Measurements from ENCODE around the gene PYGB.
"Not testable (repeated sequence)": the region's sequence is repeated elsewhere in the genome, so short reads cannot be mapped to it uniquely, and the experiment has no call there.

Gene PYGB

DNA sequence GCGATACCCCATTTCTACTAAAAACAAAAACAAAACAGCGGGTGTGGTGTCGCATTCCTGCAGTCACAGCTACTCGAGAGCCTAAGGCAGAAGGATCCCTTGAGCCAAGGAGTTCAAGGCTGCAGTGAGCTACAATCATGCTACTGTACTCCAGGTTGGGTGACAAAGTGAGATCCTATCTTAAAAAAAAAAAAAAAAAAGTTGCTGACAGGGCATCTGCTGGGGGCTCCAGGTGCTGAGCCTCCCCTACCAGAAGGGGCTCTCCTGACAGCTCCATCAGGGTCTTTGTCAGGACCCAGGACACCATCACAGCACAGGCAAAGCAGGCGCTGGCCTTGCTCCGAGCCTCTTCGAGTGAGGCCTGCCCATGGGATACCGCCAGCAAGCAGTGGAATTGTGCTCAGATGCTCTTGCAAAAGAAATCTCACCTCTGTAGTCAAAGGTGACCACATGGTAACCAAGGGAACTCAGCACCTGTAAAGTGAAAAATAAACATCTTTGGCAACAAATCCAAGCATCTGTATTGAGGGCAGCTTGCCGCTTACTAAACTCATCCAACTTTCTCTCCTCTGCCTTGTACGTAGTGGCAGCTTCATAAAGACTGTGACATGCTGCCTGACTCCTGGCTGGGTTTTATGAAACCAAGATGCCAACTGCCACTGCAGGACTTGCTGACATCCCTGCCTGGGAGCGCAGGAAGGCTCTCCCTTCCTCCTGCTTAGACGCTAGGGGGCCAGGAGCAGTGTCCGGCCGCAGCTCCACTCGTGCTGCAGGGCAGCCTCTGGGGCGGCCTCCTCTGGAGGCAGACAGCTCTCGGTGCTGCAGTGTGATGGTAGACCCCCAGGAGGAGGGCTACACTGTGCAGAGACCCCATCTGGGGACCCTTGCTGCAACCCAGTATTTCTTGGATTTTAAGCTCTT, 66.9 kb downstream of the PYGB start:
- DNase-seq (ENCODE audit: low read depth in 2 of 2) = no peak

DNA sequence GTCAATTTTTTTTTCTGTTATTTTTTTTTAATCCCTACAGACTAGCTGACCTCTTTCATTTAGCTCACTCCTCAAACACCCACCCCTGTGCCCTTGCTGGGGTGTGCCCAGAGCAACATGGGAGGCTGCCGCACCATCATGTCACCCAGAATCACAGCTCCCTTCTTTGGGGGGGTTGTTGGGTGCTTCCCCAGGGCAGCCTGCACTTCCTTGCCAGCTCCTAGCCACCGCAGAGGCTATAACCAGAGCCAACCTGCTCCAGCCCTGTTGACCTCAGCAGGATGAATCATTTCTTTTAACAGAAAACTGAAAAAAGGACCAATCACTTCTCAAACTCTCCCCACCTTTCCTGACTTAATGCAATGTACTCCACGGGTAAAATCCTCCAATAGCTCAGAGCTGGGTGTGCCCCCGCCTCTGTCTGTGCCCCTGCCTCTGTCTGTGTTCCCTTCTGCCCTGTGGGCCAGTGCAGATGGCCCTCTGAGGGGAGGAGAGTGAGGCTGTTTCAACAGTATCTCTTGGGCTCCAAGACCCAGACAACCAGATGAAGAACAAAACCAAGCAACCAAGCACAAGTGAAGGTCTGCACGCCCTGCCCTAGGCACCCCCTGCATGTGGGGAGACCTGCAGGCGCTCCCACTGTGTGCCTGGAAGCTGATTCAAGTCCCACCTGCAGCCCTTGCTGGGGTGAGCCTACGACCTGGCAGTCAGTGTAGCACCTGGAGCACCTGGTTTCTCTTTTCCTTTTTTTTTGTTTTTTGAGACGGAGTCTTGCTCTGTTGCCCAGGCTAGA, 67.7 kb downstream of the PYGB start:
- no peak for DNase-seq (ENCODE audit: low read depth in 2 of 2)

DNA sequence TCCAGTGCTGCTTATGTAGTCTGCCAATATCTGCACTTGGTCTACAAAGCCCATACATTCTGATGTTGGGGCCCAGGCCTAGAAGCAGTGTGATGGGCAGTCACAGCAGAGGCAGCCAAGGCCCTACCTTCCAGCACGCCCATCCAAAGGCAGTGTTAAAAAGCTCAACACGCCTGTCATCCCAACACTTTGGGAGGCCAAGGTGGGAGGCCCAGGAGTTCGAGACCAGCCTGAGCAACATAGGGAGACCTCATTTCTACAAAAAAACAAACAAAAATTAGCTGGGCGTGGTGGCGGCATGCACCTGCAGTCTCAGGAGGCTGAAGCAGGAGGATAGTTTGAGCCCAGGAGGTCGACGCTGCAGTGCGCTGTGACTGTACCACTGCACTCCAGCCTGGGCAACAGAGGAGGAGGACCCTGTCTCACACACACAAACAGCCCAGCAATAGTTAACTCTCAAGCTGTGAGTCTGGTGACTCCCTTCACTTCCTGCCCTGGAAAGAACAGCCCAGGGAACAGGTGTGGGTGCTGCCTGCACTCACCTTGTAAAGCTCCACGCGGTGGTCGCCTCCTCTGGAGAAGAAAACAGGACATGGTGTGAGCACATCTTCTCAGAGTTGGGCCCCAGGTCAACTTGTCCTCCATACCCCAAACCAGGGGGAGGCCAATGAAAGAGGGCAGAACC, 68.8 kb downstream of the PYGB start:
- no peak for DNase-seq (ENCODE audit: low read depth in 2 of 2)

DNA sequence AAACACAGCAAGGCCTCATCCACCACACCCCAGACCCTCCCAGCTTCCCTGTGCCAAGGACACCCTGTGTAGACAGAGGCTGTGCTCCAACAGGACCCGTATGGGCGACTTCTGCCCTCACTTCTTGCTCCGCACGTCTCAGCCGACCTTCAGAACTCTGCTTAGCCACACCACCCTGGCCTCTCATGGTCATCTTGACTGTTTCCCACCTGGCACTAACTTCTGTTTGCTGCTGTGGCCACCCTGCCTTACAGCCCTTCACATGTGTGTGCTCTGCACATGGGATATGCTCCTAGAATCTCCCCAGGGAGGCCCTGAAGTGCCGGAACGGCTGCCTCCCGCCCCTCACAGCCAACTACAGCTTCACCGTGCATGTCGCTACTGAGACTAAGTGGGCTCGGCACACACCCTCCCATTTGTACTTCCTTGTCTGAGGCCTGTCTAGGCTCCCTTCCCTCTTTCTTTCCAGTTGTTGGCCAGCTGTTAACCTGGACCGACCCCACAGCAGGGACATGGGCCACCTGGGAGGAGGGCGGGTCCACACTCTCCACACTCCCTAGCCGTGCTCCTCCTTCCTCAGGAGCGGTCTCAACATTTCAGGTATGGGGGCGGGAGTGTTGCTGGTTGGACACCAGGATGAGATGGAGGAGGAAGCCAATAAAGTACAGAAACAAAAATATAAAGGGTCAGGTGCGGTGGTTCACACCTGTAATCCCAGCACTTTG, 69.6 kb downstream of the PYGB start:
- DNase-seq (ENCODE audit: low read depth in 2 of 2) = no peak

DNA sequence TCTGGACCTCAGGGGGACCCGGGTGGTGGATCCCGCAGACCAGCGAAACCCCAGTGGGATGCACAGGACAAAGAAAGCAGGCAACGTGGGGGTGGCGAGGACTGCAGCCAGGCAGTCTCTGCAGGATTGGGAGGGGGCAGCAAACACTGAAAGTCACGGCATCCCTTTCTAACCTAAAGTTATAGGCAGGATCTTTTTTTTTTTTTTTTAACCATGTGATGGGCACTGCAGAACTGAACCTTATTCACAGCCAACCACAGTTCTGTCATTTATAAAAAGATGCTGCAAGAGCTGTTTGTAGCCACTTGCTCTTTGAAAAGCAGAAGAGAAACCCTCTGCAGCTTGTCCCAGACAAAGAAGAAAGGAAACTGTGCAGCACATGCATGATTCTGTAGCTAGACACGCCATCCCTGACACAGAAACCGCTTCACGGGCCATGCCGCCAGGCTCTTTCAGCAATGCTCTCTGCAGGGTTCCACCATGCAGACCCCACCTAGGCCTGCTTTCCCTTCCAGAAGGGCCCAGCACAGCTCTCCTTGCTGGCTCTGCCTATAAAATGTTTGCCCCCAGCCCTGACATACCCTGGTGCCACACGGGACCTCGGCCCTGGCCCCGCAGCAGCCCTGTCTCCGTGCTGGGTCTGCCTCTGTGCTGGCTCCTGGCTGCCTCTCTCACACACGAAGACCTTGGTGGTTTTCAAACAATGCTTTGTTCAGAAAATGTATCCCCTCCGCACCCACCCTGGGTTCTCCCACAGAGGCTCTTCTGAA, 70.8 kb downstream of the PYGB start:
- DNase-seq (ENCODE audit: low read depth in 2 of 2) = no peak

DNA sequence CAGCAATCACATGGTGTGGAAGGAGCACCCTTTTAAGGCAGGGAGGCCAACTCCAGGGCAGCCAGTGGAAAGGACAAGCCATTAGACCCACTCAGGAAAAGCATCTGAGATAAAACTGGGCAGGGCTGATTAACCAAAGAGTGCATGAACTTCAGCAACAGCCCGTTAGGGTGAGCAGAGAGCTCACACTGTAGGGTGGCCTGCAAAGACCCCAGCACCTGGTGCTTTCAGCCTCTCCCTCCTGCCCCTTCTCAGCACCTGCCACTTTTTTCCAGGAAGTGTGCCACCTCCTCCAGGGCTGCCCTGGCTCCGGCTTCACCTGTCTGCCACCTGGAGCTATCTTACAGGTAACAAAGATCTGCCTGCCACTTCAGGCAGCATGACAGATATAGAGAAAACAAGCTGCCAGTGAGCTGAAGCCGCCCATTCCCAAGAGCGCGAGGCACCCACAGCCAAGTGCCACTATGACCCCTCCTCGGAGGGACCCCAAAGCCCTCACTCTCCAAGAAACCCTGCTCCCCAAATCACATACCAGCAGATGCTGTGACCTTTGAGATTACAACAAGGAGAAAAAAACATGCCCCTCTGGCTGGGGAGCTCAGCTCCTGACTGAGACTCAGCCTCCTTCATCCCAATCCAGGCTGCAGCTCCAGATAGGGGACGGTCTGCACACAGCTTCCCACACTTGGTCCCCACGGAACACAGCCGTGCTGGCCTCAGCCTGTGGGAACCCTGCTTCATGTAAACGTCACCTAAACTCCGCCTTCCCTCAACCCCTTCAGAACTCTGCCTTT, 71.6 kb downstream of the PYGB start:
- DNase-seq (ENCODE audit: low read depth in 2 of 2) = no peak

DNA sequence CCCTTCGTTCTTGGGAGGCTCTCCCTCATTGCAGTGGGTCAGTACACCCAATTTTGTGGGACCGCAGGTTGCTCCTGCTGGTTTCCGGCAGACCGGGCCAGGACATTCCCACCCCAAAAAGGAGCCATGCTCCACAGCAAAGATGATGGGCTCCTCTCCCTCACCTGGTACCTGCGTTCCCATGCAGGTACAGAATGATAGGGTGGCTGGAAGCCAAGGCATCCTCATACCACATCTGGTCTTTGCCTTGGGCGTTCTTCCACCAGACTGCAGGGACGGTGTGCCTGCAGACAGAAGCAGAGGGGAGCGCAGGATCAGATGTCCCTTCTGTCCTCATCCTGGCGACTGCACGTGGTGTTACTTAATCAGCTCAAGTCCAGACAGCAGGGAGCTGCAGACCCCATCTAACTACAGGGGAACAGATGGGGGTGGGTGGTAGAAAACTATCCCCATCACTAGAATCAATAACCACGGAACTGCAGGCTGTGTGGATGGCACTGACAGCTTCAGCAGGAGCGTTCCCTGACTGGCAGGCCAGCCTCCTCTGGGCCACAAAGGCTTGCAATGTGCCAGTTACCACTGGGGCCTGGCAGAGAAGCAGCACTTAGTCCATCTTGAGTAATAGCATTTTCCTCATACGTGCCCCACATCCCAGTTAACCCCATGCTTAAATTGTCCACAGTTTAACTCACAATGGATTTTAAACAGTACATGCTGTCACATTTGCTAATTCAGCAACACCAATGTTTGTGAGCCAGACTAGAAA, 72.3 kb downstream of the PYGB start:
- DNase-seq (ENCODE audit: low read depth in 2 of 2) = no peak

DNA sequence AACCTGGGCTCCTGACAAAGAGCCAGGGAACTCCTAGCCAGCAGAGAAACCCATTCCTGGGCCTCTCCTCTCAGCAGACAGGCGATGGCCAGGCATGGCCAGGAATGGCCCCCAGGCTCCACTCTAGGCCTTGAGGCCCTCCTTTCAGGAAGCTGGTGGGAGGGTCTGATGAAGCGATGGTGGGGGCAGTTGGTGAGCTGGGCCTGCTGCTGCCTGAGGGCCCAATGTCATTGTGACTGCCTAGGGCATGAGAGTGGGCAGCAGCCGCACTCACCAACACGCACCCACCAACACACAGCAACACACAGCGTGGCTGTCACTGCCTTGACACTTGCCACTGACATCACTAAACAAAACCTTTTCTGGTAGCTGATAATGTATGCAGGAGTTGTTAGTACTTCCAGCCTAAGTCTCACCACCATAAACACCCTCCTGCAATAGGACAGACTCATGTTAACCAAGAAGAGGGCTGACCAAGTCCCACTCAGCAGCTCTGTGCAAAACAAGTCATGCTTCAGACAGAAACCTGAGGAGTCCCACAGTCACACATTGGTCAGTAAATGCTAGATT, 73.5 kb downstream of the PYGB start:
- no peak for DNase-seq (ENCODE audit: low read depth in 2 of 2)

DNA sequence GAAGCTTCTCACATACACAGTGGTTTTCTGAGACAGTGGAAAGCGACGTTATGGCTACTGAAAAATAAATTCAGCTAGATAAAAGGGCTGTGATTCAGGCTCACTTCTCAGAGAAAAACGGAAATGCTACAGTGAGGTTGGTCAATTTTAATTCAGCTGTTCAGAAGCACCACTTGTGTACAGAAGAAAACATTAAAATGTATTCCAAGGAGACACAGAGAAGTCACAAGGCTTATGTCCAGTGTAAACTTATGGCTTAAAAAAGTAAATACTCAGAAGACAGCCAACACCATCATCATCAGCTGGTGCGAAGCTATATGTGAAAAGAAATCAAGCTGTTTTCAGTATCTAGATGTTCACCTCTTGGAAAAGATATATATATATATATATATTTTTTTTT, 74.1 kb downstream of the PYGB start:
- DNase-seq (ENCODE audit: low read depth in 2 of 2) = no peak

DNA sequence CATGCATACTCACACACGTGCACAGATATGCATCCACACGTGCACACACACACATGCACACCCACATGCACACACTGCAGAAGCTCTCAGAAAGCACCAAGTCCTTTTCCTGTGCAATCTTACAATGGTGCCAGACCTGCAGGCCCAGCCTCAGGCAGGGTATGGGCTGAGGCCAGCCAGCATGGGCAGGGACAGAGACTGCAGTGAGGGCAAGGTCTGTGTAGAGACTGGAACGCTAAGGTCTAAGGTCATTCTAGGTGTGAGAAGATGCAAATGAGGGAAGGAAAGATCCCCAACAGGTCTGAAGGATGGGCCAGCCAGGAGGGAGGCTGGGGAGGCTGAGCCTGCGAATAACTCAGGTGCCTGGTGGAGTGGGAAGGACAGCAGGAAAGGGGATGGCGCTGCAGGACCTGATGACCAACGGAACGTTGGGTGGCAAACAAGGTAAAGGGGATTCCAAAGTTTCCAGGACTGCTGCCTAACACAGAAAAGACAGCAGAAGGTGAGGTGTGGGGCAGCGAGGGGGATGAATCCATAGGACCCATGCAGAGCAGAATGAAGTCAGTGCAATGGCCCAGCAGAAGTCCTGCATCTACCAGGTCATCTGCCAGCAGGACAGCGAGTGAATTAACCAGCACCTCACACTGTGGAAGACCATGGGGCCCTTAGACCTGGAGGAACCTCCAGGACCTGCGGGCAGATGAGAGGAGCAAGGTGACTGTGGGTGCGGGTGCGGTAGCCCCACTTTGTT, 75.8 kb downstream of the PYGB start:
- DNase-seq (ENCODE audit: low read depth in 2 of 2) = no peak

DNA sequence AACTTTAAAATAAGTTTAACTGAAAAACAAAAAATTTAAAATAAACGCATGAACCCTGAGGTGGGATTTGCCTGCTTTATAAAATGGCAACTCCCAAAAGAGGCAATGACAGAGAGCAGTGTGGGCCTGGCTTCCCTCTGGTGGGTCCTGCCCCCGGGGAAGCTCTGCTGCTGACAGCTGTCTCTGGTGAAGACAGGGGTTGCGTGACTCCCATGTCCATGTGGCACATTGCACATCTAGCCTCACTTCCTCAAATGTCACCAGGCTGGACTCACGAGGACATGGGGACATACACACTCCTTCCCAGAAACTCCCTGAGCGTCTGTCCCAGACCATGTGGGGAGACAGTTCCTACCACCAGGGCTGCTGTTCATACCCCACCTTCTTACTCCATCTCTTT, 76.5 kb downstream of the PYGB start:
- DNase-seq (ENCODE audit: low read depth in 2 of 2) = no peak

DNA sequence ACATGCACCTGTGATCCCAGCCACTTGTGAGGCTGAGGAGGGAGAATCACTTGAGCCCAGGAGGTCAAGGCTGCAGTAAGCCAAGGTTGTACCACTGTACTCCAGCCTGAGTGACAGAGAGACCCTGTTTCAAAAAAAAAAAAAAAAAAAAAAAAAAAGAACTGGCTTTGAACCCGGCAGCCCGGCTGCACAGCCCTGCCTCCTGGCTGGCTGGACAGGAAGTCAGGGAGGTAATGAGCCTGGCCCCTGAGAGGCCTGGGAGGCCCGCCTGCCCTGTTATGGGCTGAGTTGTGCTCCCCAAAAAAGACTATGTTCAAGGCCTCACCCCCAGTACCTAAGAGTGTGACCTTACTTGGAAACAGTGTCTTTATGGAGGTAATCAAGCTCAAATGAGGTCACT, 77.2 kb downstream of the PYGB start:
- no peak for DNase-seq (ENCODE audit: low read depth in 2 of 2)

DNA sequence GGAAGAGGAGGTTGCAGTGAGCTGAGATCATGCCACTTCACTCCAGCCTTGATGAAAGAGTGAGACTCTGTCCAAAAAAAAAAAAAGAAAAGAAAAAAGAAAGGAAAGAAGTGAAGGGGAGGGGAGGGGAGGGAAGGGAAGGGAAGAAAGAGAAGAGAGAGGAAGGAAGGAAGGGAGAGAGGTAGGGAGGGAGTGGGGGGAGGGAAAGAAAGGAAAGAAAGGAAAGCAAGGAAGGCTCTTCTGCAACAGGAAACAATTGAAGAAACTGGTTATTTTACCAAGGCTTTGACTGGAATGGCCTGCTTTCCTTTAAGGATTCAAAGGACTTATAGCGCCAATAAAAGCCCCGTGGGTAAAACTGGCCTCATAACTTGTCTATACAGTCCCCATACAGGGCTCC, 78.1 kb downstream of the PYGB start:
- DNase-seq (ENCODE audit: low read depth in 2 of 2) = no peak

DNA sequence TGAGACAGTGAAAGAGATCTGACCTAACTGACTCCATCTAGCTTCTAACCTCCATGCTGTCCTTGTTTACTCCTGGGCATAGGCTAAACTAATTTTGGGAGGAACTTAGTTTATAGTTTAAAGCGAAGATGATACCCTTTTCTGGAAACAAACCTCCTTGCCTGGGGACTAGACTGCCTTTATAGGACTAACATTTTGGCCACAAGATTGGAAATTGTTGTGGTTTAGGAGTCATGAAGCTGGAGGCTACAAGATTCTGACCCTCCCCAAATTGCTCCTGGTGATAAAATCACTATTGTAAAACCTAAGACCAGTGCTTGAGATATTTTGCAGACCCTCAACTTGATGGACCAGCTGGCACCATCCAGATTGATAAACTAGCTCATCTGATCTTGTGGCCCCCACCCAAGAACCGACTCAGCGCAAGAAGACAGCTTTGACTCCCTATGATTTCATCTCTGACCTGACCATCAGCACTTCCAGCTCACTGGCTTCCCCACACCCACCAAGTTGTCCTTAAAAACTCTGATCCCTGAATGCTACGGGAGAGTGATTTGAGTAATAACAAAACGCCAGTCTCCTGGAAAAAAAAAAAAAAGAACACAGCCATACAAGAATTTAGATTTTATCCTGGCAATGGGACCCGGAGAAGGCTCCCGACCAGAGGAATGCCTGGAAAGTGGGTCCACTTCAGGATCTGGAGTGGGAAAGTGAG, 79.8 kb downstream of the PYGB start:
- no peak for DNase-seq (ENCODE audit: low read depth in 2 of 2)

DNA sequence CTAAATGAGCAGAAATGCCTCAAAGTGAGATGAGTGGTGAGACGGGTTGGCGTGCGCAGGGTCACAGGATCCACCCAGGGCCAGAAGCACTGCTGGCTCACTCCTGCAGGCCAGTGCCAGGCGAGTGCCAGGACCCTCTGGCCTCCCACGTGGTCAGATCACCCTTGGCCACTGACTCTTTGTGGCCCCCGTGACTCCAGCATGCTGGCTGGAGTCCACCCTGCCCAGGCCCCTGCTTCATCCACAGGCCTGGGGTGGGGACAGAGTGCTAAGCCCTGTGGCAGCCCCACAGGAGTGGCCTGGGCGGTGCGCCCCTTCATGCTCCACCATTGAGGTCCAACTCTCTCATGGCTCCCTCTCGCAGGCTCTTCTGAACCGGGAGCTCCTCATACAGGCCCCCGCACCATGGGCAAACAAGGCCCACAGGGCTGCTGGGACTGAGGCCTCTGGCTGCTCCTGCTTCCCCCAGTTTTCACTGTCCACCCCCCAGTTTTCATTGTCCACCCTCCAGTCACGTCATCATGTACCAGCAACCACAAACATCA, 81.1 kb downstream of the PYGB start:
- DNase-seq (ENCODE audit: low read depth in 2 of 2) = no peak

DNA sequence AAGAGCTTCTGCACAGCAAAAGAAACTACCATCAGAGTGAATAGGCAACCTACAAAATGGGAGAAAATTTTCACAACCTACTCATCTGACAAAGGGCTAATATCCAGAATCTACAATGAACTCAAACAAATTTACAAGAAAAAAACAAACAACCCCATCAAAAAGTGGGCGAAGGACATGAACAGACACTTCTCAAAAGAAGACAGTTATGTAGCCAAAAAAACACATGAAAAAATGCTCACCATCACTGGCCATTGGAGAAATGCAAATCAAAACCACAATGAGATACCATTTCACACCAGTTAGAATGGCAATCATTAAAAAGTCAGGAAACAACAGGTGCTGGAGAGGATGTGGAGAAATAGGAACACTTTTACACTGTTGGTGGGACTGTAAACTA, 87.1 kb downstream of the PYGB start:
- DNase-seq (ENCODE audit: low read depth in 2 of 2) = not testable (repeated sequence)
